ENCODE results near the gene CDH13. TPM values are rescaled to one million over a fixed set of nuclear protein-coding genes. Genes with fewer than 3 reads are reported as not detected.

The CDH13 gene
- total and polyA plus RNA-seq, 10 of the 15 experiments (the other 5 are each of a cell fraction or from before 2014, with no cell fraction given), result under 0.01 to 0.05 TPM; not detected in 8

GRCh38 chr16:82660966-82661365 is 34.2 kb downstream of the CDH13 start (continued):
- TF ChIP-seq ATF3 (IDR thresholded peaks at IDR 0.05; ENCODE audit: borderline replicate concordance, extremely low read depth, low read depth, low read length), result no peak
- no peak for TF ChIP-seq MXI1 (IDR thresholded peaks at IDR 0.05; ENCODE audit: low read depth, low read length)
- no peak for TF ChIP-seq SMAD1 (IDR thresholded peaks at IDR 0.05; ENCODE audit: low read depth, partially characterized antibody)
- TF ChIP-seq ZBTB11 (CRISPR knock-in tag; IDR thresholded peaks at IDR 0.05), result no peak
- no peak for TF ChIP-seq PKNOX1 (IDR thresholded peaks at IDR 0.05)
- no peak for TF ChIP-seq WRNIP1 (IDR thresholded peaks at IDR 0.05; ENCODE audit: borderline replicate concordance, low read depth, low read length)
- TF ChIP-seq ELK1 (IDR thresholded peaks at IDR 0.05; ENCODE audit: low read depth, low read length), result no peak
